Inferior parietal cortex (tissue), 1 donor: ENCODE measurements around the gene ADAMTSL3.

Experiments
- DNase-seq: peaks from one replicate; pipeline ENCODE4 v3.0.0-alpha.2; 2016; ENCODE audit errors: extremely low spot score

ADAMTSL3 gene

DNA sequence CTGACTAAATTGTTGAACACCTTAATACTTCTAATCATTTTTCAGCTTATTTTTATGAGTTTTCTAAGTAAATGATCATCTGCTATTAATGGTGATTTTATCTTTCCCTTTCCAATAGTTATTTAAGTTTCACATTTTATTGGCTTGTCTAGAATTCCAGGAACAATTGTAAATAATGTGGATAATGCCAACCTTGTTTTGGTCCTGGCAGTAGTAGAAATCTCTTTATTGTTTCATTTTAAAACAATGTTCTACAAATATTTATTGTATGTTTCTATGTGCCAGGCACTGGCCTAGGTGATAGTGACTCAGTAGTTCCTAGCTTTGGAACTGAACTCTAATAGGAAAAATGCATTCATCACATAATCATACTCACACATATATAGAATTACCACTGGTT is 264.1 kb downstream of the ADAMTSL3 start:
- no peak for DNase-seq

DNA sequence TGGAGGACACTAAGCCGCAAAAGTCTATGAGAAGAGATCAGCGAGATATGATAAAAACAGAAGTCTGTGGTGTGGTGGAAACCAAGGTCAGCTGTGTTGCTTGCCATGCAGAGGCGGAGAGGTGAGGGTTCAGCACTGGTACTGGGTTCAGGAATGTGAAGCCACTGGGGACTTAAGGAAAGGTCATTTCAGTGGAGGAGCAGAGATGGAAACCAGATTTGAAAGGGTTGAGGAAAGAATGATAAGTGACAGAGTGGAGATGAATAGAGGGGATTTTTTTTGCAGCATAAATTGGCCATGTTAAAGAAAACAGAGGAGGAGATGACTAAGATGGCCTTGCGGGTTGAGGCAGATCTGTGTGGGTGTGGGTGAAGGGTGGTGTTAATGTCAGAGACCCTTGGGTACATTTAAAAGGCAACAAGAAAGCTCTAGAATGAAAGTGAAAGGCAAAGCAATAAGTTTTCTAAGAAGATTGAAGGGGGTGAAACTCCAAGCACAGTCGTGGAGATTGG is 265.5 kb downstream of the ADAMTSL3 start:
- DNase-seq, result no peak

GRCh38 chr15:83919978-83920510 is 266.1 kb downstream of the ADAMTSL3 start:
- DNase-seq, result no peak

DNA sequence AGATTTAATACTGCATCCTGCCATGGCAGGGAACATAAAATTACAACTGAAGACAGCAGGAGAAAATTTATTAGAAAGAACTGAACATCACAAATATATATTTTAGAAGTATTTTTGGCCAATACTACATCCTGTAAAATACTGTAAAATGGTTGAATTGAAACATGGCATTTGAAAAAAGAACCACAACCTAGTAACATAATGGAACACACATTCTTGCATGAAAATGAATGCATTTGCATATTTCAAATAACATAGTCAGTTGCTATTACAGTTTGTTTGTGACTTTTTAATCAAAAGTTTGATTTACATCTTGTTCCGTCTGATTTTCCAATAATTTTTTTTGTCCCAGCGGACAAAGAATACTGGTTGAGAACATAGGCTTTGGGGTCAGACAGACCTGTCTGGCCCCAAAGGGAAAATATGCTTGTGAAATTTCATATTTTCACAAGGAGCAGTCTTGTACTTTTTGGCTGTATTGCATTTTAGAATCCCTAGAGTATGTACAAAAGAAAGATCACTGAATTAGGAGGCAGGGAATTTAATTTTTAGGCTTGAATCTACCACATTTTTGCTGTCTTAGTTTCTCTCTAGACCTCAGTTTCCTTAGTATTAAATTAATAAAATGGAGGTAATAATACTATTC is 268.8 kb downstream of the ADAMTSL3 start:
- DNase-seq, result no peak

DNA sequence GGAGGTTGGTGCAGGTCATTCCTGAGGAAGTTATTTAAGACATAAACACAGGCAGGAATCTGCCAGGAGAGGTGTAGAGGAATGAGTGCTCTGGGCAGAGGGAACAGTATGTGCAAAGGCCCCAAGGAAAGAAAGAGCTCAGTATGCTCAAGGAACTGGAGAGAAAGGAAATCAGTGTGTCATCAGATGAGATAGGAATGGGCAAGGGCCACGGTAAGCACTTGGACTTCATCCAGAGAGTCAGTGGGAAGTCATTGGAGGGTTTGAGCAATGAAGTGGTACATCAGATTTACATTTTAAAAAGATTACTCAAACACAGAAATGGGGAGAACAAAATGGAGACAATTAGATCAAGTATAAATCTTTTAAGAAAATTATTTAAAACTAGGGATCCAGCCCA is 272.2 kb downstream of the ADAMTSL3 start:
- DNase-seq, result no peak

DNA sequence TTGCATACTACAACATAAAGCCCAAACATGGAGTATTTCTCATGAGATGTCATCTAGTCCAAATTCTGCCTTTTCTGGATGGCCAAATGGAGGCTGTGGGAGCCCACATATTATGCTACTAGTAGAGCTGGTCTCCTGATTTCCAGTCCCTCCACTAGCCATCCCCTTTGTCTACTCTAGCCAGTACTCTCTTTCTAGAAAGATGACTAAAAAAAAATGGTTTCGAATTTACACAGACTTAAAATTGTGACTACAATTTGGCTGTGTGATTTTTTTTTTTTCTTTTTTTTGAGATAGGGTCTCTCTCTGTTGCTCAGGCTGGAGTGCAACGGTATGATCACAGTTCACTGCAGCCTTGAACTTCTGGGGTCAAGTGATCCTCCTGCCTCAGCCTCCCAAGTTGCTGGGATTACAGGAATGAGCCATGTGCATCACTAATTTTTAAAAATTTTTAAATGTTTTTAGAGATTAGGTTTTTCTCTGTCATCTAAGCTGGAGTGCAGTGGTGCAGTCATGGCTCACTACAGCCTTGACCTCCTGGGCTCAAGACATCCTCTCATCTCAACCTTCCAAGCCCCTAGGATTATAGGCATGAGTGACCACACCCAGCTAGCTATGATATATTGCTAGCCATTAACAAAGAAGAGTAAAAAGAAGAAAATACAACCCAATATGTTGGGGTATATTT is 273.9 kb downstream of the ADAMTSL3 start:
- no peak for DNase-seq

DNA sequence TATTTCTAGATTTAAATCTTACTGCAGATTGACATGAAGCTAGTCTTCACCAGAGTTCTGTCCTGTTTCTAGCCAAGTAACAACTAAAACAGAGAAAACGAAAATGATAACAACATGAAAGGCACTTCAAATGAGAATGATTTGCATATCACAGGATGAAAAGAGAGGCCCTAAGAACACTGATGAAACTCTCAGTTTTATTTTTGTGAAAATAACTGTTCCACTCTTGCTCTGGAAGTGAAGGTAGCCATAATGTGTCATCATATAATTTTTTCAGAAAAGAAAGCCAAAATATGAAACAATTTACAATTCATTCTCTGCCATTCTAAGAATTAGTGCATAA is 274.4 kb downstream of the ADAMTSL3 start:
- DNase-seq, result no peak

- no peak for DNase-seq
These were observed 275.0 kb downstream of the ADAMTSL3 start for GRCh38 chr15:83928878-83929418.

DNA sequence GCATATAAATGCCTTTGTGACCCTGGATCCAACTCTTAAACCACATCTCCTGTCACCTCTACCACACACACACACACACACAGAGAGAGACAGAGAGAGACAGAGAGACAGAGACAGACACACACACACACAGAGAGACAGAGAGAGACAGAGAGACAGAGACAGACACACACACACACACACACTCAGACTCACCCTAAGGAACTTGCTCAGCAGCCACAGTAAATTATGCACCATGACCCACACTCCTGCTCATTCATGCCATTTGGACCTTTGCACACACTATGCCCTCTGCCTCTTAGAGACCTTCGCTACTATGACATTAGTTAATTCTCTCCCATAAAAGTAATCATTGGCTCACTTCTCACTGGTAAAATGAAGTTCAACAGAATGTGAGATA is 275.7 kb downstream of the ADAMTSL3 start:
- no peak for DNase-seq

DNA sequence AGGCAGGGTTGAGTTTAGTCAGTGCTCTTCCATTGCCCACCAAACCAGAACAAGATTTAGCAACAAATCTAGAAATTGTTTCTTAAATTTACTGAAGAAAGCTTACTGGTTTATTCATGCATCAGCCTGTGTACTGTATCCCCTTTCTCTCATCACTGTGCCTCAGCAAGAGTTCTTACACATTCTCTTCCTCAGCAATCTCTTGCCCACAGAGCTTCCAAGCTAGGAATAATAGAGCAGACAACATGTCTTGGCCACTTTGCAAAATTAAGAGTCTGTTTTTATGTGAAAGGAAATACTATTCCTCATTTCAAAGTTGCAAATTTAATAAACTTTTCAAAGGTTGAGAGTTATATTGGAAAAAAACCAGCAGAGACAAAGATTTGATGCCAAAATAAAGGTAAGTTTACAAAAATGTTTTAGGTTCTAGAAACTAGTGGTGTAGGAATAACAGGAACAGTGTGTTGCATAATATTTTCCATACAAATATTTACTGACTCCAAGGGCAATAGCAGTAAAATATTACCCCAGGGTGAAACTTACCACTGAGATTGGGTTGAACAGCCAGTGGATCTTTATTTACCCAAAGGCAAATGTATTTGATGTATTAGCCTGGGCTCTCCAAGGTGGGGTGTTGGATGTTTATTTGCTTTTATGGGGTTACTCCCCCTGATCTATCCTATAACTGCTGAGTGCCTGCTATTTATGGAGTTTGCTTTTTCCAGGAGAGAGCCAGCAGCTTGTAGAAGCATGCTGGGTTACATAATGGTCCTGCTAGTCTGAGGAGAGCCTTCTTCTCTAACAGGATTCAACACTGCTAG is 276.7 kb downstream of the ADAMTSL3 start:
- peak; percentile 3 for DNase-seq

DNA sequence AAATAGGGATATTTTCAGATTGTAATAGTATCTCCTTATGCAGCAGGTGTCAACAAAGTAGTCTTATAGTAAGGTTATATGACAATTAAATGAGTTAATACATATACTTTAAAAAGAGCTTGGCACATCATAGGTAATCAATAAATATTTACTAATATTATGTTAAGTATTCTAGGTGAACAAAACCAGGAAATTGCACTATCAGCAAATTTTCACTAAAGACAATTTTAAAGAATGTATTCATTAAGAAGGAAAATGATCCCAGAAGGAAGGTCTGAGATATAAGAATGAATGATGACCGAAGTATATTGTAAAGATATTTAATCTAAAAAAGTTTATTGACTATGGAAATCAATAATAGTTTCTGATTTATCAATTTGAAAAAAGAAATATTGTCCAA is 281.9 kb downstream of the ADAMTSL3 start:
- no peak for DNase-seq

DNA sequence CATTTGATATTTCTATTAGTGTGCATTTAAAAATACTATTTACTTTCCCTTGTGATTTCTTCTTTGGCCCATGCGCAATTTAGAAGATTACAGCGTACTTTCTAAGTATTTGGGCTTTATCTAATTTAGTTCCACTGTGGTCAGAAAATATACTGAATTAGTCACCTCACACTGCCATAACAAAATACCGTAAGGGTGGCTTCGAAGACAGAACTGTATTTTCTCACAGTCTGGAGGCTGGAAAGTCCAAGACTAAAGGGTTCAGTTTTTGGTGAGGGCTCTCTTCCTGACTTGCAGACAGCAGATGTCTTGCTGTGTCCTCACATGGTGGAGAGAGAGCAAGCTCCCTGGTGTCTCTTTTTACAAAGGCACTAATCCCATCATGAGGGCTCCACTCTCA is 286.2 kb downstream of the ADAMTSL3 start:
- no peak for DNase-seq

- no peak for DNase-seq
These were observed 289.1 kb downstream of the ADAMTSL3 start for GRCh38 chr15:83943043-83943442.

- no peak for DNase-seq
These were observed 290.0 kb downstream of the ADAMTSL3 start for GRCh38 chr15:83943849-83944404.

DNA sequence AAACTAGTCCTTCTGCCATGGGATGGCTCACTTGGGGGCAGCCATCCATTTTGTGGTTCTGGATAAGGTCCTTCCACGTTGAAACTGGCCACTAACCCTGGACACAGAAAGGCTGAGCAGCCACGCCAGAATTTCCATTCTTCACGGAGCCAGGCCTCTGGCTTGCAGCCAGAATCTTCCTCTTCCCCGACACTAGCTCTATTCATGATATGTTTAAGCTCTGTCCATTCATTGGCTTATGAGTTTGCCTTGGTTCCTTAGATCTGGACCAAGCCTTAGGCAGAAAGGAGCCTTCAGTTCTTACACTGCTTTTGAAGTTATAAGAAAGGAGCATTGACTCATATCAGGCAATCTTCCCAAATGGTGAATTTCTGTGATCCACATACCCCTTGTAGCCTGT is 293.2 kb downstream of the ADAMTSL3 start:
- DNase-seq, result peak; percentile 23

GRCh38 chr15:83954506-83954905 is 300.6 kb downstream of the ADAMTSL3 start:
- DNase-seq, result no peak

- no peak for DNase-seq
These were observed 301.9 kb downstream of the ADAMTSL3 start for GRCh38 chr15:83955806-83956265.

- no peak for DNase-seq
These were observed 303.0 kb downstream of the ADAMTSL3 start for GRCh38 chr15:83956887-83957286.

- DNase-seq, result no peak
These were observed 305.6 kb downstream of the ADAMTSL3 start for GRCh38 chr15:83959477-83959876.

GRCh38 chr15:83960192-83960829 is 306.4 kb downstream of the ADAMTSL3 start:
- DNase-seq, result no peak

- DNase-seq, result no peak
These were observed 307.4 kb downstream of the ADAMTSL3 start for GRCh38 chr15:83961311-83961710.
